ENCODE results near the gene ADAMTS13. TPM values are rescaled to one million over a fixed set of nuclear protein-coding genes. Genes with fewer than 3 reads are reported as not detected.

The ADAMTS13 gene
- total RNA-seq, 4 donors from 2014 or later = 1.1 to 2.7 (median 1.8) TPM

DNA sequence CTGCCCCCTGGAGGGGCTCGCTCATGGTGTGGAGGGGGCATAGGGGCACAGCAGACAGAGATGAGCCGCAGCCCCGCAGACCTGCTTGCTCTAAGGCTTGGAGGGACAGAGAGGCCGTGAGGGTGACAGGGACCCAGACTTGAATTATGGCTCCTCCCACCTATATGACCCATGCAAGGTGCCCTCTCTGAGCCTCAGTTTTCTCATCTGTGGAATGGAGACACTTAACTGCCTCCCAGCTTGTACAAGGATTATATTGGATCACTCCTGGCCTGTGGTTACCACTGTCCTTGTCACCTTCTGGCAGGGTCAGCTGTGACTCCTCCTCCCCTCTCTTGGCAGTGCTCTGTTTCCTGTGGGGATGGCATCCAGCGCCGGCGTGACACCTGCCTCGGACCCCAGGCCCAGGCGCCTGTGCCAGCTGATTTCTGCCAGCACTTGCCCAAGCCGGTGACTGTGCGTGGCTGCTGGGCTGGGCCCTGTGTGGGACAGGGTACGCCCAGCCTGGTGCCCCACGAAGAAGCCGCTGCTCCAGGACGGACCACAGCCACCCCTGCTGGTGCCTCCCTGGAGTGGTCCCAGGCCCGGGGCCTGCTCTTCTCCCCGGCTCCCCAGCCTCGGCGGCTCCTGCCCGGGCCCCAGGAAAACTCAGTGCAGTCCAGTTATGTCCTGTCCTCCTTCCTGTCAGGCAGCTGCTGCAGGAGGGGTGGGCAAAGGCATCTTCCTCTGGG lies 32.9 kb downstream of the ADAMTS13 start:
- TF ChIP-seq POLR2A (IDR thresholded peaks at IDR 0.05) = no peak
- 84 to 91% methylated on average over 8 to 19 of the region's 20 CpGs for WGBS, 2 donors
- DNase-seq (ENCODE audit: low spot score in 2 of 2) = no peak
- no peak overlapping the region for H3K4me3 ChIP-seq (ENCODE audit: low read depth, poor library complexity, severe bottlenecking)
- intact Hi-C loops (cut with DNase I; ENCODE audit: low total_unique reads) = no loop called here

DNA sequence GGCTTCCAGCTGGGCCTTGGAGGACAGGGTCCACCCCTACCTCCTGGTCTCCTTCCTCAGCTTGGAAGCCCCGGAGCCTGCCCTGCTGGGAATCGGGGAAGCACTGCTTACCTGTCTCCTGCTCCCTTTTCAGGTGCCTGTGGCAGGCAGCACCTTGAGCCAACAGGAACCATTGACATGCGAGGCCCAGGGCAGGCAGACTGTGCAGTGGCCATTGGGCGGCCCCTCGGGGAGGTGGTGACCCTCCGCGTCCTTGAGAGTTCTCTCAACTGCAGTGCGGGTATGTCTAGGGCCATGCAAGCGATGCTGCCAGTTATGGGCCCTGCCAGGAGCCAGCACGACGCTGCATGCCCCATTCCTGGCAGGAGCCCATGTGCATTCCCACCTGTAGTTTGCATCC lies 33.8 kb downstream of the ADAMTS13 start:
- intact Hi-C loops (cut with DNase I; ENCODE audit: low total_unique reads) = no loop called here
- H3K4me3 ChIP-seq (ENCODE audit: low read depth, poor library complexity, severe bottlenecking) = no peak overlapping the region
- WGBS, 2 donors = 92 to 98% methylated on average over 11 of the region's 11 CpGs
- TF ChIP-seq, protein P1, sequence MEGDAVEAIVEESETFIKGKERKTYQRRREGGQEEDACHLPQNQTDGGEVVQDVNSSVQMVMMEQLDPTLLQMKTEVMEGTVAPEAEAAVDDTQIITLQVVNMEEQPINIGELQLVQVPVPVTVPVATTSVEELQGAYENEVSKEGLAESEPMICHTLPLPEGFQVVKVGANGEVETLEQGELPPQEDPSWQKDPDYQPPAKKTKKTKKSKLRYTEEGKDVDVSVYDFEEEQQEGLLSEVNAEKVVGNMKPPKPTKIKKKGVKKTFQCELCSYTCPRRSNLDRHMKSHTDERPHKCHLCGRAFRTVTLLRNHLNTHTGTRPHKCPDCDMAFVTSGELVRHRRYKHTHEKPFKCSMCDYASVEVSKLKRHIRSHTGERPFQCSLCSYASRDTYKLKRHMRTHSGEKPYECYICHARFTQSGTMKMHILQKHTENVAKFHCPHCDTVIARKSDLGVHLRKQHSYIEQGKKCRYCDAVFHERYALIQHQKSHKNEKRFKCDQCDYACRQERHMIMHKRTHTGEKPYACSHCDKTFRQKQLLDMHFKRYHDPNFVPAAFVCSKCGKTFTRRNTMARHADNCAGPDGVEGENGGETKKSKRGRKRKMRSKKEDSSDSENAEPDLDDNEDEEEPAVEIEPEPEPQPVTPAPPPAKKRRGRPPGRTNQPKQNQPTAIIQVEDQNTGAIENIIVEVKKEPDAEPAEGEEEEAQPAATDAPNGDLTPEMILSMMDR (IDR thresholded peaks at IDR 0.05) = no peak
- no peak for TF ChIP-seq POLR2A (IDR thresholded peaks at IDR 0.05)
- DNase-seq (ENCODE audit: low spot score in 2 of 2) = no peak

- no peak for TF ChIP-seq POLR2A (IDR thresholded peaks at IDR 0.05)
- TF ChIP-seq, protein P1 (IDR thresholded peaks at IDR 0.05) = no peak
- intact Hi-C loops (cut with DNase I; ENCODE audit: low total_unique reads) = no loop called here
- no peak overlapping the region for H3K4me3 ChIP-seq (ENCODE audit: low read depth, poor library complexity, severe bottlenecking)
- 87 to 96% methylated on average over 7 to 9 of the region's 9 CpGs for WGBS, 2 donors
- DNase-seq (ENCODE audit: low spot score in 2 of 2) = no peak
Measured at GRCh38 chr9:133456409-133456808, 34.2 kb downstream of the ADAMTS13 start.

GRCh38 chr9:133457233-133457632 lies 35.1 kb downstream of the ADAMTS13 start:
- WGBS, 2 donors = 68 to 81% methylated on average over 6 to 13 of the region's 13 CpGs
- intact Hi-C loops (cut with DNase I; ENCODE audit: low total_unique reads) = no loop called here
- DNase-seq (ENCODE audit: low spot score in 2 of 2) = no peak
- TF ChIP-seq, protein P1 (IDR thresholded peaks at IDR 0.05) = no peak
- TF ChIP-seq POLR2A (IDR thresholded peaks at IDR 0.05) = no peak
- no peak overlapping the region for H3K4me3 ChIP-seq (ENCODE audit: low read depth, poor library complexity, severe bottlenecking)

DNA sequence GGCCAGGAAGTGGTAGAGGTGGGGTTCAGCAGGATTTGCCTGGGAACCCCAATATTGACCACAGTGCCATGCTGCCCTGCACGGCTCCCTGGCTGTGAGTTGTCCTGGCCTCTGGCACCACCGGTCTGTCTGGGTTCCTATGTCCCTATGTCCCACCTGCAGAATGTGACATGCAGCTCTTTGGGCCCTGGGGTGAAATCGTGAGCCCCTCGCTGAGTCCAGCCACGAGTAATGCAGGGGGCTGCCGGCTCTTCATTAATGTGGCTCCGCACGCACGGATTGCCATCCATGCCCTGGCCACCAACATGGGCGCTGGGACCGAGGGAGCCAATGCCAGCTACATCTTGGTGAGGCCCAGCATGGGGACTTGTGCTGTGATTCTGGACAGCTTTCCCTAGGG lies 35.6 kb downstream of the ADAMTS13 start:
- 94 to 97% methylated on average over 11 of the region's 11 CpGs for WGBS, 2 donors
- intact Hi-C loops (cut with DNase I; ENCODE audit: low total_unique reads) = no loop called here
- TF ChIP-seq, protein P1 (IDR thresholded peaks at IDR 0.05) = no peak
- no peak for TF ChIP-seq POLR2A (IDR thresholded peaks at IDR 0.05)
- no peak overlapping the region for H3K4me3 ChIP-seq (ENCODE audit: low read depth, poor library complexity, severe bottlenecking)
- DNase-seq (ENCODE audit: low spot score in 2 of 2) = no peak

- intact Hi-C loops (cut with DNase I; ENCODE audit: low total_unique reads) = no loop called here
- TF ChIP-seq POLR2A (IDR thresholded peaks at IDR 0.05) = no peak
- TF ChIP-seq, protein P1 (IDR thresholded peaks at IDR 0.05) = no peak
- no peak for DNase-seq (ENCODE audit: low spot score in 2 of 2)
- WGBS, 2 donors = 73% methylated on average over 16 of the region's 16 CpGs
- no peak overlapping the region for H3K4me3 ChIP-seq (ENCODE audit: low read depth, poor library complexity, severe bottlenecking)
Measured at GRCh38 chr9:133458643-133459312, 36.6 kb downstream of the ADAMTS13 start.
